ENCODE measurements around the gene RTL1. TPM values are rescaled to one million over a fixed set of nuclear protein-coding genes. Genes with fewer than 3 reads are reported as not detected.

Gene RTL1
- total and polyA plus RNA-seq, 2 donors (not counting 1 experiment from before 2014, with no cell fraction given) = not detected

Other genes with a start within 250 kb of the RTL1 start
- not detected in 2 replicates for gene DLK1, start 176.8 kb downstream of the RTL1 start, total RNA-seq
- not detected in 2 replicates for gene DLK1, start 176.8 kb downstream of the RTL1 start, polyA plus RNA-seq
- 95.0 and 182 TPM in 2 replicates for gene MEG3, start 77.6 kb downstream of the RTL1 start, total RNA-seq
- gene MEG3, start 77.6 kb downstream of the RTL1 start, polyA plus RNA-seq = 58.0 and 104 TPM in 2 replicates

Measured in fibroblast of lung (primary cell).